SK-N-SH treated with all-trans-retinoic acid at 6 μM for 48 hours (cell line): ENCODE measurements around the gene NOC4L.

ENCODE experiments used
- ATAC-seq: fragments of 200-7000 bp; cut with Tn5 transposase; 3 replicates; pipeline ENCODE4 v1.9.1; 2020; ENCODE audit warnings: mild to moderate bottlenecking, moderate library complexity
- ARNTL ChIP-seq: fragments of 450-650 bp; formaldehyde crosslinking; IDR thresholded peaks from 2 replicates; pipeline ENCODE4 v1.5.0; 2020; ENCODE audit warnings: low read depth, mild to moderate bottlenecking, moderate library complexity, borderline replicate concordance
- CSRNP3 ChIP-seq: fragments of 250-450 bp; sonication (Bioruptor Pico); IDR thresholded peaks from 2 replicates; pipeline ENCODE4 v1.5.1; 2021; ENCODE audit warnings: mild to moderate bottlenecking, moderate library complexity
- ESRRG ChIP-seq: fragments of 250-450 bp; sonication (Bioruptor Pico); IDR thresholded peaks from 2 replicates; pipeline ENCODE4 v1.6.1; 2021; ENCODE audit warnings: mild to moderate bottlenecking
- GLIS3 ChIP-seq: fragments of 250-450 bp; sonication (Bioruptor Pico); IDR thresholded peaks from 2 replicates; pipeline ENCODE4 v1.5.0; 2020; ENCODE audit warnings: mild to moderate bottlenecking, moderate library complexity
- ISL1 ChIP-seq: fragments of 250-450 bp; sonication (Bioruptor Pico); IDR thresholded peaks from 2 replicates; pipeline ENCODE4 v2.1.2; 2022; ENCODE audit warnings: mild to moderate bottlenecking, moderate library complexity
- PATZ1 ChIP-seq: fragments of 250-450 bp; sonication (Bioruptor Pico); IDR thresholded peaks from 2 replicates; pipeline ENCODE4 v1.8.0; 2020; ENCODE audit warnings: mild to moderate bottlenecking, moderate library complexity, borderline replicate concordance
- POU6F1 ChIP-seq: fragments of 250-450 bp; sonication (Bioruptor Pico); IDR thresholded peaks from 2 replicates; pipeline ENCODE4 v1.8.0; 2021; ENCODE audit warnings: low read depth, mild to moderate bottlenecking, moderate library complexity, borderline replicate concordance
- PPARA ChIP-seq: fragments of 250-450 bp; sonication (Bioruptor Pico); IDR thresholded peaks from 2 replicates; pipeline ENCODE4 v1.5.0; 2020; ENCODE audit warnings: mild to moderate bottlenecking, borderline replicate concordance
- RARB ChIP-seq: fragments of 250-450 bp; sonication (Bioruptor Pico); IDR thresholded peaks from 2 replicates; pipeline ENCODE4 v1.8.0; 2021; ENCODE audit warnings: mild to moderate bottlenecking, moderate library complexity
- SNAI2 ChIP-seq: fragments of 250-450 bp; sonication (Bioruptor Pico); IDR thresholded peaks from 2 replicates; pipeline ENCODE4 v1.5.0; 2020; ENCODE audit warnings: mild to moderate bottlenecking, moderate library complexity
- TCF4 ChIP-seq: fragments of 250-450 bp; sonication (Bioruptor Pico); IDR thresholded peaks from 2 replicates; pipeline ENCODE4 v1.8.0; 2021; ENCODE audit warnings: mild to moderate bottlenecking, moderate library complexity, borderline replicate concordance
- ZFP30 ChIP-seq: fragments of 450-650 bp; formaldehyde crosslinking; IDR thresholded peaks from 2 replicates; pipeline ENCODE4 v1.5.0; 2022; ENCODE audit warnings: mild to moderate bottlenecking, moderate library complexity
- ZNF70 ChIP-seq: fragments of 450-650 bp; formaldehyde crosslinking; IDR thresholded peaks from 2 replicates; pipeline ENCODE4 v1.5.0; 2020; ENCODE audit warnings: mild to moderate bottlenecking, moderate library complexity
- ZNF8 ChIP-seq: fragments of 450-650 bp; formaldehyde crosslinking; IDR thresholded peaks from 2 replicates; pipeline ENCODE4 v1.5.0; 2020; ENCODE audit warnings: mild to moderate bottlenecking, moderate library complexity
- TF ChIP-seq, protein P1 (sequence below): fragments of 250-450 bp; sonication (Bioruptor Pico); IDR thresholded peaks from 2 replicates; pipeline ENCODE4 v1.5.1; 2020; ENCODE audit warnings: low read depth, mild to moderate bottlenecking, moderate library complexity
- TF ChIP-seq, protein P2 (sequence below): fragments of 250-450 bp; sonication (Bioruptor Pico); IDR thresholded peaks from 2 replicates; pipeline ENCODE4 v1.5.0; 2020; ENCODE audit warnings: mild to moderate bottlenecking, moderate library complexity

The NOC4L gene

DNA sequence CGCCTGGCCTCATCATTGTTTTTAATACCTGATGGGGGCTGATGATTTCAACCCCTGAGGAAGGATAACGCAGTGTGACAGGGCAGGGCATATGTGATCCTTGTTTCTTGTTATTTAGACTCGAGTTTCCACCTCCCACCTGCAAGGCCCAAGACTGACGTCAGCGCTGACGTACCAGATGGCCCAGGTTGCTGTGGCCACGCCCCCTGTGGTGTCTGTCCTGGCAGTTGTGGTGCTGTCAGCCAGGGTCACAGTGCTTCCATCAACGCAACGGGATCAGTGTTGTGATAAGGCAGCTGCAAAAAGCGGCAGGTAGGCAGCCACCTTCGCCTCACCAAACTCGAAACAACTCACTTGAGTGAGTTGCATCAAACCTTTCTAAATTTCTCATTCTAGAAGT lies 18.5 kb upstream of the NOC4L start (continued):
- TF ChIP-seq POU6F1 (CRISPR knock-in tag) (no peak), GLIS3 (no peak), PATZ1 (no peak), ISL1 (CRISPR knock-in tag) (no peak), ZFP30 (CRISPR knock-in tag) (no peak)

- ATAC-seq: no peak
- no peak for TF ChIP-seq SNAI2
- no peak for TF ChIP-seq RARB (CRISPR knock-in tag)
- TF ChIP-seq, protein P1, sequence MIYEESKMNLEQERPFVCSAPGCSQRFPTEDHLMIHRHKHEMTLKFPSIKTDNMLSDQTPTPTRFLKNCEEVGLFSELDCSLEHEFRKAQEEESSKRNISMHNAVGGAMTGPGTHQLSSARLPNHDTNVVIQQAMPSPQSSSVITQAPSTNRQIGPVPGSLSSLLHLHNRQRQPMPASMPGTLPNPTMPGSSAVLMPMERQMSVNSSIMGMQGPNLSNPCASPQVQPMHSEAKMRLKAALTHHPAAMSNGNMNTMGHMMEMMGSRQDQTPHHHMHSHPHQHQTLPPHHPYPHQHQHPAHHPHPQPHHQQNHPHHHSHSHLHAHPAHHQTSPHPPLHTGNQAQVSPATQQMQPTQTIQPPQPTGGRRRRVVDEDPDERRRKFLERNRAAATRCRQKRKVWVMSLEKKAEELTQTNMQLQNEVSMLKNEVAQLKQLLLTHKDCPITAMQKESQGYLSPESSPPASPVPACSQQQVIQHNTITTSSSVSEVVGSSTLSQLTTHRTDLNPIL: no peak
- no peak for TF ChIP-seq ZNF8 (CRISPR knock-in tag)
- TF ChIP-seq POU6F1 (CRISPR knock-in tag): no peak
- no peak for TF ChIP-seq TCF4 (CRISPR knock-in tag)
- TF ChIP-seq CSRNP3 (CRISPR knock-in tag): no peak
- no peak for TF ChIP-seq GLIS3
- TF ChIP-seq ZNF70: no peak
- TF ChIP-seq ISL1 (CRISPR knock-in tag): no peak
- TF ChIP-seq PPARA (CRISPR knock-in tag): no peak
Observed at GRCh38 chr12:132127041-132127440, 17.2 kb upstream of the NOC4L start.

DNA sequence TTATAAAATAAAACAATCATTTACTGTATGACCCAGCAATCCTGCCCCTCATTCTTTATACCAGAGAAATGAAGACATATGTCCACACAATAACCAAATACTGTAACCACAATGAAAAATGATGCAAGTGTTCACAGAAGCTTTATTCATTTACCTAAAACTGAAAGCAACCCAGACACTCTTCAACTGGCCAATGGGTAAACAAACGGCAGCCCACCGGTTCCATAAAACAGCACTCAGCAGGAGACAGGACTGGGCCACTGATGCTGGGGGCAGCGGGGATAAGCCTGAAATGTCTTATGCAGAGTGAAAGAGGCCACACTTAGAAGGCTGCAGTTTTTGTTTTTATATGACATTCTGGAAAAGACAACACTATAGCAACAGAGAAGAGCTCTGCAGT lies 15.2 kb upstream of the NOC4L start:
- ATAC-seq: no peak
- TF ChIP-seq ESRRG (CRISPR knock-in tag): no peak
- TF ChIP-seq, protein P1: no peak
- TF ChIP-seq RARB (CRISPR knock-in tag): no peak
- no peak for TF ChIP-seq ARNTL (CRISPR knock-in tag)
- TF ChIP-seq, protein P2, sequence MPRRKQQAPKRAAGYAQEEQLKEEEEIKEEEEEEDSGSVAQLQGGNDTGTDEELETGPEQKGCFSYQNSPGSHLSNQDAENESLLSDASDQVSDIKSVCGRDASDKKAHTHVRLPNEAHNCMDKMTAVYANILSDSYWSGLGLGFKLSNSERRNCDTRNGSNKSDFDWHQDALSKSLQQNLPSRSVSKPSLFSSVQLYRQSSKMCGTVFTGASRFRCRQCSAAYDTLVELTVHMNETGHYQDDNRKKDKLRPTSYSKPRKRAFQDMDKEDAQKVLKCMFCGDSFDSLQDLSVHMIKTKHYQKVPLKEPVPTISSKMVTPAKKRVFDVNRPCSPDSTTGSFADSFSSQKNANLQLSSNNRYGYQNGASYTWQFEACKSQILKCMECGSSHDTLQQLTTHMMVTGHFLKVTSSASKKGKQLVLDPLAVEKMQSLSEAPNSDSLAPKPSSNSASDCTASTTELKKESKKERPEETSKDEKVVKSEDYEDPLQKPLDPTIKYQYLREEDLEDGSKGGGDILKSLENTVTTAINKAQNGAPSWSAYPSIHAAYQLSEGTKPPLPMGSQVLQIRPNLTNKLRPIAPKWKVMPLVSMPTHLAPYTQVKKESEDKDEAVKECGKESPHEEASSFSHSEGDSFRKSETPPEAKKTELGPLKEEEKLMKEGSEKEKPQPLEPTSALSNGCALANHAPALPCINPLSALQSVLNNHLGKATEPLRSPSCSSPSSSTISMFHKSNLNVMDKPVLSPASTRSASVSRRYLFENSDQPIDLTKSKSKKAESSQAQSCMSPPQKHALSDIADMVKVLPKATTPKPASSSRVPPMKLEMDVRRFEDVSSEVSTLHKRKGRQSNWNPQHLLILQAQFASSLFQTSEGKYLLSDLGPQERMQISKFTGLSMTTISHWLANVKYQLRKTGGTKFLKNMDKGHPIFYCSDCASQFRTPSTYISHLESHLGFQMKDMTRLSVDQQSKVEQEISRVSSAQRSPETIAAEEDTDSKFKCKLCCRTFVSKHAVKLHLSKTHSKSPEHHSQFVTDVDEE (CRISPR knock-in tag): no peak
- no peak for TF ChIP-seq TCF4 (CRISPR knock-in tag)
- no peak for TF ChIP-seq ISL1 (CRISPR knock-in tag)
